Natural killer cell (primary cell): ENCODE results near the gene MGAT4C. TPM values are rescaled to one million over a fixed set of nuclear protein-coding genes. Genes with fewer than 3 reads are reported as not detected.

Experiments used
- ATAC-seq, 3 donors: fragments of 150-1000 bp in 2 of 3; fragments of 200-7000 bp in 1 of 3; cut with Tn5 transposase; 1 replicate in 1 of 3; 2 replicates in 2 of 3; pipeline ENCODE4 v1.10.0; 2021; ENCODE audit warnings: mild to moderate bottlenecking in 2 of 3, moderate library complexity in 2 of 3
- DNase-seq, 2 donors: peaks; one replicate each; pipeline versions ENCODE4 v3.0.0 to v3.0.0-alpha.2; 2013 to 2021; ENCODE audit warnings: mixed read lengths in 1 of 2
- H3K27ac ChIP-seq: one replicate; pipeline ENCODE4 v1.5.1; 2013; ENCODE audit warnings: mild to moderate bottlenecking, low read length
- H3K27me3 ChIP-seq: one replicate; pipeline ENCODE4 v1.6.1; 2013; ENCODE audit warnings: low read length; ENCODE audit not compliant: control insufficient read depth, insufficient read depth
- H3K36me3 ChIP-seq: one replicate; pipeline ENCODE4 v1.6.1; 2013; ENCODE audit warnings: low read length; ENCODE audit not compliant: control insufficient read depth, insufficient read depth
- H3K4me1 ChIP-seq: one replicate; pipeline ENCODE4 v1.6.1; 2013; ENCODE audit warnings: low read length; ENCODE audit not compliant: control insufficient read depth, insufficient read depth
- H3K4me3 ChIP-seq: one replicate; pipeline ENCODE4 v1.5.1; 2013; ENCODE audit warnings: low read length
- H3K9me3 ChIP-seq: one replicate; pipeline ENCODE4 v1.6.1; 2013; ENCODE audit warnings: low read length; ENCODE audit not compliant: control insufficient read depth, insufficient read depth
- H3K27ac Mint-ChIP-seq, 2 donors: one replicate each; pipeline ENCODE4 v1.8.0; 2022; ENCODE audit warnings: mild to moderate bottlenecking in 2 of 2, mixed read lengths in 2 of 2, moderate library complexity in 1 of 2
- H3K27me3 Mint-ChIP-seq, 2 donors: one replicate each; pipeline ENCODE4 v1.8.0; 2022; ENCODE audit warnings: low read depth in 2 of 2, mixed read lengths in 2 of 2
- H3K36me3 Mint-ChIP-seq: one replicate; pipeline ENCODE4 v1.8.0; 2022; ENCODE audit warnings: mixed read lengths
- H3K4me1 Mint-ChIP-seq, 2 donors: one replicate each; pipeline ENCODE4 v1.8.0; 2022; ENCODE audit warnings: mixed read lengths in 2 of 2
- H3K4me3 Mint-ChIP-seq: one replicate; pipeline ENCODE4 v1.8.0; 2022; ENCODE audit warnings: mild to moderate bottlenecking, moderate library complexity, mixed read lengths
- H3K9me3 Mint-ChIP-seq, 2 donors: one replicate each; pipeline ENCODE4 v1.8.0; 2022; ENCODE audit warnings: mixed read lengths in 2 of 2
- WGBS: methylation state at CpG from one replicate; pipeline ENCODE4 v1.1.7; 2013; ENCODE audit warnings: missing lambda C conversion rate; ENCODE audit not compliant: insufficient coverage; 5-methylcytosine and 5-hydroxymethylcytosine counted together
- intact Hi-C: fragments of 100-400 bp; cut with micrococcal nuclease; formaldehyde crosslinking; loops from one replicate; pipeline ENCODE4 v1.14.2; 2022
- total RNA-seq, 4 donors: library from RNA; stranded (reverse); fragments of 120-200 nt in 1 of 4; gene quantifications; one replicate each; pipeline versions ENCODE4 v1.2.3 to v1.2.4, GENCODE V29; 2013 to 2022
- TF ChIP-seq, protein P1 (sequence below): fragments of 200-600 bp; IDR thresholded peaks from one replicate; pipeline ENCODE4 v1.8.0; 2022; ENCODE audit warnings: antibody characterized with exemption

MGAT4C gene
- total RNA-seq, 3 donors from 2014 or later (not counting 1 experiment from before 2014, with no cell fraction given) = not detected

DNA sequence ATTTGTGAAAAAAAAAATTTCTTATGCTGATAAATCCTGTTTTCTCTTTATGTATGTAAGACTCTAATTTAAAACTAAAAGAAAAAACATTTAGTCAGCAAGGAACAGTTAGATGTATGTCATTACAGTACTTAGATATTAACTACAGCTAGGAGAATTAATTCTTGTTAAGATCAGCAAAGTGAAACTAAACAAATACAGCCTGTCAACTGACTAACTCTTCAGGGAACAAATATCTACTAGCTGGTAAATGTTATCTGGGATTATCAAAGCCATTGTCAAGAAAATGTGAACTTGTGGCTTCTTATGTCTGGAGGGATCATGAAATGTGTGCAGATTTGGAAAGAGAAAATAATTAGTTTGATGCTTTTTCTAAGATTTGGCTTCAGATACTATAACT, 27.5 kb downstream of the MGAT4C start:
- Mint-ChIP-seq H3K4me3 (no peak overlapping the region), H3K27ac (no peak overlapping the region), H3K36me3 (no peaks in the 10 kb centered on the region), H3K27me3 (no peaks in the 10 kb centered on the region), H3K4me1 (no peaks in the 10 kb centered on the region), H3K9me3 (peaks cover 14 to 15% of the 10 kb centered on the region in 2 donors)
- DNase-seq = no peak
- Histone ChIP-seq H3K36me3 (no peaks in the 10 kb centered on the region), H3K27ac (no peak overlapping the region), H3K4me3 (no peak overlapping the region), H3K9me3 (peaks cover 3% of the 10 kb centered on the region), H3K4me1 (no peaks in the 10 kb centered on the region), H3K27me3 (no peaks in the 10 kb centered on the region)
- ATAC-seq = no peak
- intact Hi-C loops = no loop called here
- TF ChIP-seq, protein P1, sequence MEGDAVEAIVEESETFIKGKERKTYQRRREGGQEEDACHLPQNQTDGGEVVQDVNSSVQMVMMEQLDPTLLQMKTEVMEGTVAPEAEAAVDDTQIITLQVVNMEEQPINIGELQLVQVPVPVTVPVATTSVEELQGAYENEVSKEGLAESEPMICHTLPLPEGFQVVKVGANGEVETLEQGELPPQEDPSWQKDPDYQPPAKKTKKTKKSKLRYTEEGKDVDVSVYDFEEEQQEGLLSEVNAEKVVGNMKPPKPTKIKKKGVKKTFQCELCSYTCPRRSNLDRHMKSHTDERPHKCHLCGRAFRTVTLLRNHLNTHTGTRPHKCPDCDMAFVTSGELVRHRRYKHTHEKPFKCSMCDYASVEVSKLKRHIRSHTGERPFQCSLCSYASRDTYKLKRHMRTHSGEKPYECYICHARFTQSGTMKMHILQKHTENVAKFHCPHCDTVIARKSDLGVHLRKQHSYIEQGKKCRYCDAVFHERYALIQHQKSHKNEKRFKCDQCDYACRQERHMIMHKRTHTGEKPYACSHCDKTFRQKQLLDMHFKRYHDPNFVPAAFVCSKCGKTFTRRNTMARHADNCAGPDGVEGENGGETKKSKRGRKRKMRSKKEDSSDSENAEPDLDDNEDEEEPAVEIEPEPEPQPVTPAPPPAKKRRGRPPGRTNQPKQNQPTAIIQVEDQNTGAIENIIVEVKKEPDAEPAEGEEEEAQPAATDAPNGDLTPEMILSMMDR = no peak

GRCh38 chr12:86226481-86226880, 29.7 kb downstream of the MGAT4C start:
- Histone ChIP-seq H3K4me1 (no peaks in the 10 kb centered on the region), H3K9me3 (peaks cover 9% of the 10 kb centered on the region), H3K27ac (no peak overlapping the region), H3K27me3 (no peaks in the 10 kb centered on the region), H3K4me3 (no peak overlapping the region), H3K36me3 (no peaks in the 10 kb centered on the region)
- TF ChIP-seq, protein P1 = no peak
- Mint-ChIP-seq H3K4me3 (no peak overlapping the region), H3K27ac (no peak overlapping the region), H3K36me3 (no peaks in the 10 kb centered on the region), H3K4me1 (no peaks in the 10 kb centered on the region), H3K27me3 (no peaks in the 10 kb centered on the region), H3K9me3 (peaks cover 10 to 11% of the 10 kb centered on the region in 2 donors)
- WGBS = 80% methylated on average over 2 of the region's 3 CpGs
- DNase-seq (no peak), ATAC-seq (no peak)
- intact Hi-C loops = no loop called here

- WGBS = 40% methylated on average over 1 of the region's 2 CpGs
- H3K9me3 Mint-ChIP-seq = peaks cover 7 to 10% of the 10 kb centered on the region in 2 donors
- no peaks in the 10 kb centered on the region for H3K36me3 ChIP-seq
- no peak overlapping the region for H3K27ac Mint-ChIP-seq
- TF ChIP-seq, protein P1 = no peak
- intact Hi-C loops = no loop called here
- H3K36me3 Mint-ChIP-seq = no peaks in the 10 kb centered on the region
- no peaks in the 10 kb centered on the region for H3K27me3 ChIP-seq
- H3K4me3 Mint-ChIP-seq = no peak overlapping the region
- H3K27ac ChIP-seq = no peak overlapping the region
- ATAC-seq (no peak), DNase-seq (no peak)
- H3K27me3 Mint-ChIP-seq = no peaks in the 10 kb centered on the region
- no peaks in the 10 kb centered on the region for H3K4me1 ChIP-seq
- H3K9me3 ChIP-seq = no peaks in the 10 kb centered on the region
- H3K4me1 Mint-ChIP-seq = no peaks in the 10 kb centered on the region
- H3K4me3 ChIP-seq = no peak overlapping the region
These were observed 39.6 kb downstream of the MGAT4C start for GRCh38 chr12:86216591-86216990.

DNA sequence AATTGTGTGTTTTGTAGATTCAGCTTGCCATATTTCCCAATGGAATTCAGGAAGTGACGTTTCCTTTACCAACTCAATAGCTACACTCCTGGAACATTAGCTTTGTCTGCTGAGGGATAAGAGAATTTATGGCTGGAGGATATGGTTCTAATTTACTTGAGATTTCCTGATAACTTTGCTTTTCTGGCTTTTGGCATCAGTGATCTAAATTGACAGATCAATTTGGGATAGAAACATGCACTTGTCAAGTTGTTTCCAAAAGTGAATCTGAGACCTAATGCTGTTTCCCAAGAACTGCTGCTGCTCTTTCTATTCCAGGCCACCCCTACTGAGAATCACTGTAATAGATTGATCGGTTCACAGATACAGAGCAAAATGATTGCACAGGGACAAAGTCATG, 43.2 kb downstream of the MGAT4C start:
- Histone ChIP-seq H3K27me3 (no peaks in the 10 kb centered on the region), H3K4me3 (no peak overlapping the region), H3K36me3 (no peaks in the 10 kb centered on the region), H3K9me3 (no peaks in the 10 kb centered on the region), H3K27ac (no peak overlapping the region), H3K4me1 (no peaks in the 10 kb centered on the region)
- WGBS = 100% methylated on average over 1 of the region's 2 CpGs
- Mint-ChIP-seq H3K36me3 (no peaks in the 10 kb centered on the region), H3K27ac (no peak overlapping the region), H3K9me3 (peaks cover 9 to 11% of the 10 kb centered on the region in 2 donors), H3K4me1 (no peaks in the 10 kb centered on the region), H3K4me3 (no peak overlapping the region), H3K27me3 (no peaks in the 10 kb centered on the region)
- DNase-seq (no peak), ATAC-seq (no peak)
- TF ChIP-seq, protein P1 = no peak
- intact Hi-C loops = no loop called here
